HepG2 (cell line): ENCODE results near the gene ANK3. TPM values are rescaled to one million over a fixed set of nuclear protein-coding genes. Genes with fewer than 3 reads are reported as not detected.

Experiments used
- ATAC-seq: fragments of 200-7000 bp; cut with Tn5 transposase; 3 replicates; pipeline ENCODE4 v1.9.1; 2020; ENCODE audit warnings: mild to moderate bottlenecking, moderate library complexity
- BruUV-seq: library from RNA; stranded (reverse); fragments of 400-500 nt; replicated peaks from 2 replicates; lab custom pipeline; 2021; lab: Mats Ljungman, UMichigan
- CTCF ChIA-PET: fragments of 300-600 bp; formaldehyde crosslinking; extraction: SDS; loops from one replicate; lab custom pipeline; 2021; ENCODE audit warnings: low total read pairs, inconsistent platforms, low intra/inter-chr PET ratio; lab: Yijun Ruan, JAX
- POLR2A ChIA-PET: fragments of 350-600 bp; sonication (Branson Sonifier 250); formaldehyde crosslinking; loops from one replicate; lab custom pipeline; 2020; ENCODE audit warnings: antibody characterized with exemption, inconsistent platforms; lab: Yijun Ruan, JAX
- DNase-seq: peaks from one replicate; pipeline ENCODE4 v3.0.0-alpha.2; 2015; ENCODE audit warnings: low spot score
- FAIRE-seq: peaks from 3 replicates; lab custom pipeline; 2011; peaks lifted over from hg19 to GRCh38; lab: Jason Lieb, UNC
- H2AFZ ChIP-seq: one replicate; pipeline ENCODE4 v1.6.1; 2011; ENCODE audit warnings: low read length, inconsistent platforms
- H3K27ac ChIP-seq: fragments of 300-600 bp; 3 replicates; pipeline ENCODE4 v1.8.0; 2011; ENCODE audit warnings: mixed run types, mild to moderate bottlenecking, mixed read lengths, low read length, inconsistent platforms; ENCODE audit not compliant: insufficient read depth; ENCODE audit errors: extremely low read length
- H3K27me3 ChIP-seq, 2 experiments: fragments of 200-600 bp in 1 of 2; 2 replicates in 1 of 2; 3 replicates in 1 of 2; pipeline versions ENCODE4 v1.6.0 to v1.8.0; 2011; ENCODE audit warnings: low read length in 2 of 2, mild to moderate bottlenecking in 2 of 2, moderate library complexity in 2 of 2, inconsistent platforms in 1 of 2; ENCODE audit not compliant: insufficient read depth in 2 of 2, control insufficient read depth in 1 of 2
- H3K36me3 ChIP-seq, 2 experiments: fragments of 200-600 bp in 1 of 2; replicated peaks in 1 of 2; 2 replicates in 1 of 2; 3 replicates in 1 of 2; pipeline versions ENCODE4 v1.5.1 to v1.8.0; 2011; ENCODE audit warnings: low read length in 2 of 2, inconsistent platforms in 1 of 2; ENCODE audit not compliant: insufficient read depth in 2 of 2, control insufficient read depth in 1 of 2
- H3K4me1 ChIP-seq: 2 replicates; pipeline ENCODE4 v1.5.1; 2012; ENCODE audit warnings: low read length, inconsistent platforms; ENCODE audit not compliant: insufficient read depth
- H3K4me2 ChIP-seq: 2 replicates; pipeline ENCODE4 v1.6.0; 2011; ENCODE audit warnings: low read depth, low read length, inconsistent platforms
- H3K4me3 ChIP-seq, 3 experiments: fragments of 200-600 bp in 1 of 3; sonication (generic), shearing (Covaris generic) in 1 of 3; replicated peaks in 1 of 3; 2 replicates each; pipeline ENCODE4 v1.5.1; 2011 to 2016; ENCODE audit warnings: low read length in 3 of 3, inconsistent platforms in 2 of 3, low read depth in 2 of 3, mild to moderate bottlenecking in 2 of 3, control low read depth in 1 of 3, mixed read lengths in 1 of 3; ENCODE audit not compliant: insufficient read depth in 1 of 3
- H3K79me2 ChIP-seq: one replicate; pipeline ENCODE4 v1.6.1; 2011; ENCODE audit warnings: low read length, inconsistent platforms; ENCODE audit not compliant: insufficient read depth
- H3K9ac ChIP-seq: 2 replicates; pipeline ENCODE4 v1.6.0; 2011; ENCODE audit warnings: mild to moderate bottlenecking, low read depth, low read length, inconsistent platforms; ENCODE audit not compliant: insufficient read depth
- H3K9me3 ChIP-seq: 2 replicates; pipeline ENCODE4 v1.5.1; 2012; ENCODE audit warnings: mild to moderate bottlenecking, low read length
- H4K20me1 ChIP-seq: 2 replicates; pipeline ENCODE4 v1.6.0; 2011; ENCODE audit warnings: inconsistent platforms, mild to moderate bottlenecking, low read length, moderate library complexity; ENCODE audit not compliant: insufficient read depth
- CSRNP2 ChIP-seq: sonication (generic); formaldehyde crosslinking; conservative IDR thresholded peaks from 2 replicates; pipeline ENCODE4 v1.8.0; 2022; ENCODE audit warnings: low read depth, missing genetic modification reagents
- IRF9 ChIP-seq: sonication (generic); formaldehyde crosslinking; IDR thresholded peaks from 2 replicates; pipeline ENCODE4 v1.8.0; 2022; ENCODE audit warnings: missing genetic modification reagents, mild to moderate bottlenecking, borderline replicate concordance
- MED1 ChIP-seq: sonication (generic); formaldehyde crosslinking; IDR thresholded peaks from 2 replicates; pipeline ENCODE4 v1.4.0; 2020; ENCODE audit warnings: missing genetic modification reagents
- MED13 ChIP-seq: sonication (generic); formaldehyde crosslinking; IDR thresholded peaks from 2 replicates; pipeline ENCODE4 v1.5.0; 2020; ENCODE audit warnings: missing genetic modification reagents
- ZBTB46 ChIP-seq: sonication (generic); formaldehyde crosslinking; IDR thresholded peaks from 2 replicates; pipeline ENCODE4 v1.4.0; 2020; ENCODE audit warnings: mild to moderate bottlenecking, missing genetic modification reagents, borderline replicate concordance
- WGBS: methylation state at CpG from one replicate; pipeline ENCODE4 v1.1.6; 2017; ENCODE audit warnings: low lambda C conversion rate; 5-methylcytosine and 5-hydroxymethylcytosine counted together
- in situ Hi-C: cut with HindIII; loops from 2 replicates; pipeline ENCODE4 v1.10.0; 2017; ENCODE audit warnings: low pct_unique_long_range_greater_than_20kb; ENCODE audit not compliant: extremely low pct_ligation_motif_present
- intact Hi-C: fragments of 100-400 bp; cut with micrococcal nuclease; formaldehyde crosslinking; loops from one replicate; pipeline ENCODE4 v1.10.0; 2022; ENCODE audit not compliant: unreplicated experiment
- polyA plus RNA-seq, 8 experiments: library from polyadenylated mRNA; depleted of rRNA in 3 of 8; stranded (reverse) in 7 of 8; unstranded in 1 of 8; fragments of >200 nt; fragmentation: Illumina TruSeq in 4 of 8; extraction: Trizol in 4 of 8; gene quantifications; 2 replicates each; pipeline versions ENCODE4 v1.2.1 to v1.2.3, GENCODE V29; 2011 to 2016; ENCODE audit warnings: low read depth in 4 of 8, missing spikeins in 1 of 8, mixed read lengths in 1 of 8; ENCODE audit not compliant: insufficient read depth in 1 of 8
- total RNA-seq, 5 experiments: library from RNA; depleted of rRNA; stranded (reverse); fragments of >200 nt; fragmentation: Illumina TruSeq; extraction: Trizol; gene quantifications; 2 replicates each; pipeline ENCODE4 v1.2.3, GENCODE V29; 2016; ENCODE audit warnings: low read depth in 1 of 5

ANK3 gene
- total and polyA plus RNA-seq, 2 of the 13 experiments (the other 11 are each of a cell fraction or from before 2014, with no cell fraction given) = not detected

GRCh38 chr10:60044242-60044641, 345.4 kb downstream of the ANK3 start:
- POLR2A ChIA-PET = no interaction called here
- ATAC-seq = no peak
- H2AFZ ChIP-seq = no peak overlapping the region
- no peak overlapping the region for H3K4me3 ChIP-seq
- 17% methylated on average over 2 of the region's 2 CpGs for WGBS
- CTCF ChIA-PET = no interaction called here
- H3K79me2 ChIP-seq = no peaks in the 10 kb centered on the region
- TF ChIP-seq MED1 (CRISPR knock-in tag) (no peak), CSRNP2 (CRISPR knock-in tag) (no peak), IRF9 (CRISPR knock-in tag) (no peak), MED13 (CRISPR knock-in tag) (no peak), ZBTB46 (CRISPR knock-in tag) (no peak)
- H3K27ac ChIP-seq = no peak overlapping the region
- no peak overlapping the region for H3K4me2 ChIP-seq
- H3K27me3 ChIP-seq = no peaks in the 10 kb centered on the region
- H3K36me3 ChIP-seq = no peaks in the 10 kb centered on the region
- H3K4me1 ChIP-seq = no peaks in the 10 kb centered on the region
- no peak for DNase-seq
- in situ Hi-C loops = loop anchor here (25.0 kb wide), 2 partner anchors 182 to 1257 kb away; no protein-coding TSS in a partner anchor
- intact Hi-C loops = no loop called here
- H3K9me3 ChIP-seq = no peaks in the 10 kb centered on the region
- H3K9ac ChIP-seq = no peak overlapping the region
- no TSS peak for BruUV-seq
- FAIRE-seq = no peak
- no peaks in the 10 kb centered on the region for H4K20me1 ChIP-seq
